H9 (cell line): ENCODE data around the gene DTD1. TPM values are rescaled to one million over a fixed set of nuclear protein-coding genes. Genes with fewer than 3 reads are reported as not detected.

Experiments used
- DNase-seq: peaks from one replicate; pipeline ENCODE4 v3.0.0-alpha.2; 2017
- H2AFZ ChIP-seq: one replicate; pipeline ENCODE4 v1.6.1; 2013; ENCODE audit warnings: mild to moderate bottlenecking, low read length, control low read depth, moderate library complexity
- H2AK5ac ChIP-seq: 2 replicates; pipeline ENCODE4 v1.6.1; 2013; ENCODE audit warnings: low read length, control low read depth, mixed read lengths; ENCODE audit not compliant: insufficient read length
- H2BK120ac ChIP-seq: one replicate; pipeline ENCODE4 v1.6.1; 2013; ENCODE audit warnings: low read depth, mild to moderate bottlenecking, low read length, control low read depth, inconsistent platforms; ENCODE audit not compliant: poor library complexity, severe bottlenecking
- H2BK12ac ChIP-seq: 2 replicates; pipeline ENCODE4 v1.6.1; 2013; ENCODE audit warnings: low read length, control low read depth, mixed read lengths, low read depth; ENCODE audit not compliant: insufficient read length
- H2BK15ac ChIP-seq: 2 replicates; pipeline ENCODE4 v1.6.1; 2013; ENCODE audit warnings: low read depth, low read length, control low read depth
- H2BK20ac ChIP-seq: one replicate; pipeline ENCODE4 v1.6.1; 2013; ENCODE audit warnings: low read depth, mild to moderate bottlenecking, low read length, control low read depth, inconsistent platforms; ENCODE audit not compliant: poor library complexity, severe bottlenecking
- H2BK5ac ChIP-seq: 2 replicates; pipeline ENCODE4 v1.6.1; 2013; ENCODE audit warnings: low read length, control low read depth, mixed read lengths; ENCODE audit not compliant: insufficient read length
- H3K14ac ChIP-seq: 2 replicates; pipeline ENCODE4 v1.6.1; 2013; ENCODE audit warnings: low read length, control low read depth; ENCODE audit not compliant: insufficient read depth
- H3K18ac ChIP-seq: 2 replicates; pipeline ENCODE4 v1.6.1; 2013; ENCODE audit warnings: low read depth, mild to moderate bottlenecking, mixed read lengths, low read length, control low read depth; ENCODE audit not compliant: insufficient read length
- H3K23ac ChIP-seq: 2 replicates; pipeline ENCODE4 v1.6.1; 2013; ENCODE audit warnings: low read length, control low read depth, mixed read lengths, low read depth; ENCODE audit not compliant: insufficient read length
- H3K23me2 ChIP-seq: 2 replicates; pipeline ENCODE4 v1.6.1; 2013; ENCODE audit warnings: low read depth, mild to moderate bottlenecking, mixed read lengths, low read length, control low read depth; ENCODE audit not compliant: insufficient read length, poor library complexity, severe bottlenecking
- H3K27ac ChIP-seq: 2 replicates; pipeline ENCODE4 v1.5.1; 2013; ENCODE audit warnings: low read length, control low read depth, mixed read lengths, low read depth; ENCODE audit not compliant: insufficient read length
- H3K27me3 ChIP-seq: 2 replicates; pipeline ENCODE4 v1.6.1; 2013; ENCODE audit warnings: low read length, control low read depth, inconsistent platforms; ENCODE audit not compliant: insufficient read depth
- H3K4ac ChIP-seq: 2 replicates; pipeline ENCODE4 v1.6.1; 2013; ENCODE audit warnings: low read depth, mild to moderate bottlenecking, control low read depth, inconsistent platforms, low read length, moderate library complexity
- H3K4me1 ChIP-seq: 2 replicates; pipeline ENCODE4 v1.6.1; 2013; ENCODE audit warnings: low read length, control low read depth, inconsistent platforms; ENCODE audit not compliant: insufficient read depth
- H3K4me2 ChIP-seq: 2 replicates; pipeline ENCODE4 v1.6.1; 2013; ENCODE audit warnings: low read length, control low read depth, mixed read lengths; ENCODE audit not compliant: insufficient read length, insufficient read depth
- H3K56ac ChIP-seq: 2 replicates; pipeline ENCODE4 v1.6.1; 2013; ENCODE audit warnings: low read depth, mild to moderate bottlenecking, mixed read lengths, low read length, control low read depth; ENCODE audit not compliant: insufficient read length
- H3K79me1 ChIP-seq: 2 replicates; pipeline ENCODE4 v1.6.1; 2013; ENCODE audit warnings: low read depth, mild to moderate bottlenecking, moderate library complexity, low read length, control low read depth, inconsistent platforms; ENCODE audit not compliant: insufficient read depth, poor library complexity, severe bottlenecking
- H3K79me2 ChIP-seq: 2 replicates; pipeline ENCODE4 v1.6.1; 2013; ENCODE audit warnings: low read length, control low read depth, inconsistent platforms; ENCODE audit not compliant: insufficient read depth
- H3K9ac ChIP-seq: 2 replicates; pipeline ENCODE4 v1.6.1; 2013; ENCODE audit warnings: low read length, control low read depth, mixed read lengths; ENCODE audit not compliant: insufficient read length; ENCODE audit errors: extremely low read depth
- H3K9me3 ChIP-seq: one replicate; pipeline ENCODE4 v1.6.1; 2013; ENCODE audit warnings: low read depth, low read length, inconsistent platforms; ENCODE audit not compliant: control insufficient read depth
- H3T11ph ChIP-seq: one replicate; pipeline ENCODE4 v1.6.1; 2013; ENCODE audit warnings: mild to moderate bottlenecking, low read length, control low read depth, inconsistent platforms
- H4K20me1 ChIP-seq: one replicate; pipeline ENCODE4 v1.6.1; 2013; ENCODE audit not compliant: control insufficient read depth, insufficient read length, insufficient read depth
- H4K5ac ChIP-seq: 2 replicates; pipeline ENCODE4 v1.6.1; 2013; ENCODE audit warnings: low read depth, mild to moderate bottlenecking, mixed read lengths, low read length, control low read depth; ENCODE audit not compliant: insufficient read length
- H4K8ac ChIP-seq: replicated peaks from 2 replicates; pipeline ENCODE4 v1.6.1; 2013; ENCODE audit warnings: low read length, control low read depth, mixed read lengths, low read depth; ENCODE audit not compliant: insufficient read length
- H4K91ac ChIP-seq: 2 replicates; pipeline ENCODE4 v1.6.1; 2013; ENCODE audit warnings: low read depth, mild to moderate bottlenecking, moderate library complexity, mixed read lengths, low read length, control low read depth; ENCODE audit not compliant: insufficient read length
- H3K27ac Mint-ChIP-seq, 3 experiments: 2 replicates in 2 of 3; 3 replicates in 1 of 3; pipeline ENCODE4 v1.8.0; 2020 to 2021; ENCODE audit warnings: mixed read lengths in 3 of 3, mild to moderate bottlenecking in 1 of 3, moderate library complexity in 1 of 3
- H3K27me3 Mint-ChIP-seq: 2 replicates; pipeline ENCODE4 v1.8.0; 2021; ENCODE audit warnings: low read depth, mild to moderate bottlenecking, moderate library complexity, mixed read lengths
- H3K36me3 Mint-ChIP-seq, 3 experiments: 2 replicates in 2 of 3; 3 replicates in 1 of 3; pipeline ENCODE4 v1.8.0; 2020 to 2021; ENCODE audit warnings: low read depth in 3 of 3, mixed read lengths in 3 of 3; ENCODE audit not compliant: insufficient read depth in 1 of 3
- H3K4me1 Mint-ChIP-seq, 2 experiments: 2 replicates each; pipeline ENCODE4 v1.8.0; 2020; ENCODE audit warnings: mixed read lengths in 2 of 2
- H3K4me3 Mint-ChIP-seq, 2 experiments: 2 replicates in 1 of 2; 3 replicates in 1 of 2; pipeline ENCODE4 v1.8.0; 2020 to 2021; ENCODE audit warnings: mild to moderate bottlenecking in 2 of 2, mixed read lengths in 2 of 2, moderate library complexity in 1 of 2
- H3K9me3 Mint-ChIP-seq, 2 experiments: 2 replicates in 1 of 2; 3 replicates in 1 of 2; pipeline ENCODE4 v1.8.0; 2020; ENCODE audit warnings: mild to moderate bottlenecking in 2 of 2, mixed read lengths in 2 of 2, moderate library complexity in 1 of 2
- CTCF ChIP-seq: fragments of 200-600 bp; sonication (generic); conservative IDR thresholded peaks from 3 replicates; pipeline ENCODE4 v1.8.0; 2021; ENCODE audit warnings: antibody characterized with exemption, mild to moderate bottlenecking
- WGBS: extraction: QIAGEN DNeasy Blood & Tissue Kit; methylation state at CpG from one replicate; pipeline ENCODE4 v1.1.7; 2013; ENCODE audit warnings: missing lambda C conversion rate, low lambda C conversion rate, mixed read lengths; ENCODE audit not compliant: insufficient read length; ENCODE audit errors: extremely low coverage; 5-methylcytosine and 5-hydroxymethylcytosine counted together
- total RNA-seq: library from RNA; stranded (reverse); gene quantifications from 2 replicates; pipeline ENCODE4 v1.2.1, GENCODE V29; 2021

The DTD1 gene
- total RNA-seq, 1 experiment from 2014 or later = 62.0 TPM

- Histone ChIP-seq H4K91ac (no peak overlapping the region), H2BK120ac (no peak overlapping the region), H2BK20ac (no peak overlapping the region), H2AFZ (no peak overlapping the region), H3K4me2 (no peak overlapping the region), H3K27ac (no peak overlapping the region), H4K5ac (no peak overlapping the region), H3K9ac (no peak overlapping the region), H3K23ac (no peak overlapping the region), H3K23me2 (no peaks in the 10 kb centered on the region), H3K4ac (no peak overlapping the region), H3K27me3 (no peaks in the 10 kb centered on the region), H3K9me3 (no peaks in the 10 kb centered on the region), H2AK5ac (no peak overlapping the region), H3K18ac (no peak overlapping the region), H3K56ac (no peak overlapping the region), H2BK5ac (no peak overlapping the region), H2BK12ac (no peak overlapping the region), H4K20me1 (no peaks in the 10 kb centered on the region), H3T11ph (no peak overlapping the region), H3K79me2 (no peaks in the 10 kb centered on the region; the same call in 1 of the 2 replicates), H3K14ac (no peak overlapping the region), H2BK15ac (no peak overlapping the region), H3K79me1 (peaks cover 4% of the 10 kb centered on the region), H3K4me1 (peaks cover 3% of the 10 kb centered on the region; the same call in 1 of the 2 replicates), H4K8ac (no peak overlapping the region)
- H3K4me3 Mint-ChIP-seq = no peak overlapping the region
- WGBS = no CpG with 5 or more reads among the region's 6 CpGs
- H3K27me3 Mint-ChIP-seq = no peaks in the 10 kb centered on the region
- H3K27ac Mint-ChIP-seq = no peak overlapping the region
- H3K9me3 Mint-ChIP-seq = no peaks in the 10 kb centered on the region
- DNase-seq = no peak
- H3K36me3 Mint-ChIP-seq = no peaks in the 10 kb centered on the region; a peak in 2 of 7 replicates
- TF ChIP-seq CTCF = no peak
- peaks cover 28 to 35% of the 10 kb centered on the region in 2 experiments for H3K4me1 Mint-ChIP-seq
Observed at GRCh38 chr20:18729231-18729825, 141.5 kb downstream of the DTD1 start.
